ENCODE data around the gene ODAD3.
"Not testable (repeated sequence)": the region's sequence is repeated elsewhere in the genome, so short reads cannot be mapped to it uniquely, and the experiment has no call there.

The ODAD3 gene

DNA sequence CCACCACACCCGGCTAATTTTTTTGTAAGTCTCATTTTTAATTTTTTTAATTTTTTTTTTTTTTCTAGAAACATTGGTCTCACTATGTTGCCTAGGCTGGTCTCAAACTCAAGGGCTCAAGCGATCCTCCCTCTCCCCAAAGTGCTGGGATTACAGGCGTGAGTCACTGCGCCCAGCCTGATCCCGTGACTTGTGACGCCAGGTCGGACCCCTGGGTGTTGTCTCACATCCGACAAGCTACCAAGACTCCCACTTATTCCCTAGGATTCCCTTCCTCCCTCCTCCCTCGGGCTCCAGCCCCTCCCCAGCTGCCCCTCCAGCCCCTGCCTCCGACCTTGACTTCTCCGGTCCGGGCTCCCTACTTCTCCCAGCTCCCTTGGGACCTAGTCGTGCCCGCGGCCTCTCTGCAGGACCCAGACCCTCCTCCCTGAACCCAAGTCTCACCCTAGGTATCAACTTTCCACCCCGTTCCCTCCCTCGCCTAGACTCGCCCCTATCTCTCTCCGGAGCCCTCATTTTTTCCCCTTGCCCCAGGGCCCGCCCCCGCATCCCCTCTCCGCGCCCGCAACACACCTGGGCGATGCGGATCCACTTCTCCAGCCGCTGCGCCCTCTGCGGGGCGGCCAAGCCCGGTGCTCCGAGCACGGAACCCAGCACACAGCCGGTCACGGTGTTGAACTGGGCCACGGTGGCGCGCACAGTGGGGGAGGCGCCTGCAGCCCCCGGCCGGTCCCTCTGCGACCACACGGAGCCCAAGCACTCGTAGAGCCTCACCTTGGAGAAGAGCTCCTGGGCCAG lies 28.9 kb downstream of the ODAD3 start:
- no peak for DNase-seq (ENCODE audit: low spot score)

DNA sequence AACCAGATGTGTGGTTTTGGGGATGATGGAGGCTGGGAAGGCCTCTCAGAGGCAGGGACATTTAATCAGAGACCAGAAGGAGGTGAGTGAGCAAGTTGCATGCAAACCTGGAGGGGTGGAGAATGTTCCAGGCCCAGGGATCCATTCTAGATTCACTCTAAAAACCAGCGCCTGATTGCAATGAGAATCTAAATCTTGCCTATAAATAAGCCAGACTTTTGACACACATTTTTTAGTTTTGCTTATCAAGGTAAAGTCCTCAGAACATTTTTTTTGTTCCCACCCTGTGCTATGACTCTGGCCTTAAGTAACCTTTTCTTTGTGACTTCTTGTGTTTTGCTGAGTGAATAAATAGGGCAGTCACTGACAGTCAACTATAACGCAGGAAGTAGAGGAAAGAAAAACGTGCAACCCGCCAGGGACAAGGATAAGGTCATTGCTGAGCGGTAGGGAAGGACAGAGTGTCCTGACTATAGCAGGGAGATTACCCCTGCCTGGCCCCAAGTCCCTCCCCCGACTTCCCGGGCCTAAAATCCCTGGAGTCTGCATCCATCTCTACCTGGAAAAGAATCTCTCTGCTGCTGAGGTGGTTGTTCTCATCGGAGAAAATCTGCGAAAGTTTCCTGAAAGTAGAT lies 30.2 kb downstream of the ODAD3 start:
- DNase-seq (ENCODE audit: low spot score) = no peak

GRCh38 chr19:11401808-11402543 lies 32.9 kb downstream of the ODAD3 start:
- DNase-seq (ENCODE audit: low spot score) = no peak

DNA sequence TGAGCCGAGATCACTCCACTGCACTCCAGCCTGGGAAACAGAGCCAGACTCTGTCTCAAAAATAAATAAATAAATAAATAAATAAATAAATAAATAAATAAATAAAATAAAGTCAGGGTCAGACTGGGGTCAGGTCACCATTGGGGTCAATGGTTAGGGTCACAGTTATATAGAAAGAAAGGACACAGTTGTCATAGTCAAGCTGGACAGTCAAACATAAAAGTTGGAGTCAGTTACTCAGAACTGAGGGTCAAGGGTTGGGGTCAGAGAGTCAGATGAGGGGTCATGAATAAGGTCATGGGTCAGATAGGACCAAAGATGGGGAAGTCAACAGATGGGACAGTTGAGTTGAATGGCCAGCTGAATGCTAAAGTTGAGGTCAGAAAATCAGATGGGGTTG lies 34.1 kb downstream of the ODAD3 start:
- DNase-seq (ENCODE audit: low spot score) = no peak

- no peak for DNase-seq (ENCODE audit: low spot score)
Measured at GRCh38 chr19:11399667-11400066, 35.3 kb downstream of the ODAD3 start.

DNA sequence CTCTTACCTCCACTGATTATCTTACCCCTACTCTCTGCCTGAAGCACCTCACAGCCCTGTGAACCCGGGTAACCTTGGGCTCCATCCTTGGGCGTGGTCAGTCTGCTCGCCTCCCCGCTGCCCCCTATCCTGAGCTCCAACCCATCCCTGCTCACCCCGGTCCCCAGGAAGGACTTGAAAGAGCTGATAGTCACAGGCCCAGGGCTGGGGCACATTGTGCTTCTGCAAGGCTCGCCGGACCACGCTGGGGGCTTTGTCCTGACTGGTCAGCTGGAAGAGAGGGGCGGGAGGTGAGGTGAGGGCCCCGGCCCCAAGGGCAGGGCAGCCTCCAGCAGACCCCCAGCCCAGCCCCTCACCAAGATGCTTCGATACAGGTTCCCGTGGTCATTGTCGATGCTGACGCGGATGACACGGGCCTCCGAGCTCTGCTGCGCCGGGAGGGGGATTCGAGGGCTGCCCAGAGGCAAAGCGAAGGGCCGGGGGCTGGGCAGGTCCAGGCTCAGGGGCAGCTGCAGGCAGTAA lies 37.8 kb downstream of the ODAD3 start:
- DNase-seq (ENCODE audit: low spot score) = no peak

DNA sequence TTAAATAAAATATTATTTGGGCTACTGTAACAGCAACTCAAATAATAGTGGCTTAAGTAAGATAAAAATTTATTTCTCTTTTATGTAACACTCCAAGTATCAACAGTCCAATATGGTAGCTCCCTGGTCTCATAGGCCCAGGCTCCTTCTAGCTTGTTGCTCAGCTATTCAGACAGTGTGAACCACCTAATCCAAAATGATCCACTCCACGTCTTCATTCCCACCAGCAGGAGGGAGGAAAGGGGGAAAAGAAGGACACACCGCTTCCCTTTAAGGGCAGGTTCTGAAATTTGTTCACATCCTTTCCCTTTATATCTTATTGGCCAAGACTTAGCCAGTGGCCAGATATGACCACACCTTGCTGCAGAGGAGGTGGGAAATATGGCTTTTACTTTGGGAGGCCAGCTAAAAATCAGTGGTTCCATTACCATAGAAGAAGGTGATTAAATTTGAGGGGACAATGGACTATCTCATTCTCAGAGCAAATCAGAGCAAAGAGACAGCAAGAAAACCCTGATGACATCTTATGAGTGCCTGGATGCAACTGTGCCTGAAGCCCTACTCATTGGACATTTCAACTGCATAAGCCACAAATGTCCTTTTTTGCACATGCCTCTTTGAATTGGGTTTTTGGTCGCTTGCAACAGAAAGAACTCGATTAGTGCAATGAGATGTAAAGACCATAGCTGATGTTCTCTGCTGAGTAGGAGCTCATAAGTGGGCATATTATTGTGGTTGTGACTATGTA lies 43.8 kb downstream of the ODAD3 start:
- DNase-seq (ENCODE audit: low spot score) = no peak

DNA sequence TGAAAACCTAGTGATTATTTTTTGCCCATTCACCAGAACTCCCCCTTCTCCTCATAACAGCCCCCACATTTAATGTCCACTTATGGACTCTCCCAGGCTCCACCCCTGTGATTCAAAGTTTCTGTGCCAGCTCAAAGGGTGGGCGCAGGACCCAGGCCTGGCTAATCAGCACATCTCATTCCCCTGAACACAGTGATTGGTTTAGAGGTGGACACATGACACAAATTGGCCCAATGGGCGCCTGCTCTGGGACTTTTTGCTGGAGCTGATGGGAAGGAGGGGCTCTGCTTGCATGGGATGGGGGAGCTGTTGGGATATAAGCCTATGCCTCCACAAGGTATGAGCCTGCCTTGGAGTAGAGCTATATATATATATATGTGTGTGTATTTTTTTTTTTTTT lies 44.6 kb downstream of the ODAD3 start:
- no peak for DNase-seq (ENCODE audit: low spot score)

- DNase-seq (ENCODE audit: low spot score) = no peak
Measured at GRCh38 chr19:11387162-11388034, 47.5 kb downstream of the ODAD3 start.

DNA sequence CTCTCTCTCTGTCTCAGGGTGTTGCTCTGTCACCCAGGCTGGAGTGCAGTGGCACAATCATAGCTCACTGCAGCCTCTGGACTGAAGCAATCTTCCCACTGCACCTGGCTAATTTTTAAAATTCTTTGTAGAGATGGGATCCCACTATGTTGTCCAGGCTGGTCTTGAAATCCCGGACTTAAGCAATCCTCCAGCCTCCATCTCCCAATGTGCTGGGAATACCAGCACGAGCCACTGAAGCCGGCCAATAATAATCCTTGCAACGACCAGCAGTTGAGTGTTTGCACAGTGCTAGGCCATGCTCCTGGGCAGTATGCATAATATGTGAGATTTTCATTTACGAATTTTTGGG lies 50.2 kb downstream of the ODAD3 start:
- DNase-seq (ENCODE audit: low spot score) = no peak

DNA sequence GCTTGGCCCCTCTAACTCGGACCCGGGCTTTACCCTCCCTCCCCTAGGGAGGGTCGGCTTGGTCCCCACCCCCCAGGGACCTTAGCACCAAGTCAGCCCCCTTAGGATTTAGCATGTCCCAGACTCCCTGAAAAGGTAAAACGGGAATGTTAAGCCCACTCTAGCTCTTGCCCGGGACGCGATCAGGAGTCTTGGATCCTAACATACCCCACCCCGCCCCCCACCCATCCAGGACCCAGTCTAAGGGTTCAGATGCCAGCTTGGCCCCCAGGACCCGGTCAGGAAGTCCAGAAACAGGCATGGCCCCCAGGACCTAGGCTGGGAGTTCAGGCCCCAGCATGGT lies 51.2 kb downstream of the ODAD3 start:
- no peak for DNase-seq (ENCODE audit: low spot score)

- no peak for DNase-seq (ENCODE audit: low spot score)
Measured at GRCh38 chr19:11382898-11383705, 51.8 kb downstream of the ODAD3 start.

- DNase-seq (ENCODE audit: low spot score) = peak; percentile 98
Measured at GRCh38 chr19:11380653-11381537, 54.0 kb downstream of the ODAD3 start.

- no peak for DNase-seq (ENCODE audit: low spot score)
Measured at GRCh38 chr19:11379857-11380350, 55.0 kb downstream of the ODAD3 start.

GRCh38 chr19:11379269-11379845 lies 55.6 kb downstream of the ODAD3 start:
- not testable (repeated sequence) for DNase-seq (ENCODE audit: low spot score)

DNA sequence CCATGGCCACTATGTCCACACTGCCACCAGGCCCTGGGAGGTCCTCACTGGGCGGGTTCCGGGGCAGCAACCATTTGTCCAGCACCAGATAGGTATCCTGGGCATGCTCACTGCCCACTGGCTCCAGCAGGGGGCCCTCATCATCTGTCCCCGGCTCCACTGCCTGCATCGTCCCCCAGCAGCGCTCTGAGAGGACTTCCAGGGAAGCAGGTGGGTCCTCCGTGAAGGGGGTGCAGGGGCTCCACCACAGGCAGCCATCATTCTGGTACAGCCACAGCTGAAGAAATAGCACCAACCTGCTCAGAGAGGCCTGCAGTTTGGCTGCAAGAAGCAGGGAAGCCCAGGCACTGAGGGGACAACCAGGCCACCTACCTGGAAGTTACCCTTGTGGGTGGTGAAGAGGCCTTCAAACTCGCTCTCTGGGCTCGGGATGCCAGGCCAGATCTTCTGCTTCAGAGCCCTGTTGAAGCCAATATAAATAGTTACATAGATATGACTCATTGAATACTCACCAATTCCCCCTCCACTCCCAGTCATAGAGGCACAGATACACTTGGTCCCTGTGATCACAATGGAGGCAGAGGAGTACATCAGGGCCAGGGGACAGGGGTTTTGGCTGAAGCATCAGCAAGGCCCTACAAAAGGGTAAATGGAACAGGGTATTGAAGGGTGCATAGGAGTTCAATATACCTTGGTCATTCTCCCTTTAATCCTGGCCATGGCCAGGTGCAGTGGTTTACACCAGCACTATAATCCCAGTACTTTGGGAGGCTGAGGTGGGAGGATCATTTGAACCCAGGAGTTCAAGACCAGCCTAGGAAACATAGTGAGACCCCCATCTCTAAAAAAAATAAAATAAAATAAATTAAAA lies 56.4 kb downstream of the ODAD3 start:
- DNase-seq (ENCODE audit: low spot score) = no peak

- DNase-seq (ENCODE audit: low spot score) = no peak
Measured at GRCh38 chr19:11377756-11378155, 57.2 kb downstream of the ODAD3 start.

DNA sequence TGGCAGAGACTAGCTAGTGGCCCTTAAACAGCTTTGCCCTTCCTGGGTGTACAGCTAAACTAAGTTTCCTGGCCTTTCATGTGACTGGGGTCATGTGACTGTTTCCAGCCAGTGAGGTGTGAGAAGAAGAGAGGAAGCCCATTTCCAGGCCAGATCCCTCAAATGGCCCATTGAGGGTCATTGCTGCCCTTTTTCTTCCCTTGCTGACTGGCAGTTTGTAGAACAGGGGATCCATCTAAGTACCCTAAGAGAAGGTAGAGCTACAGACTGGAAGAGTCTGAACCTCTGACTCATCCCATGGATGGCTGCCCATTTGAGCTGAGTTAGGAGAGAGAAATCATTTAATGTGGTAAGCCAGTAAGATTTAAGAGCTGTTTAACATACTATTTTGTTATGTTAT lies 57.7 kb downstream of the ODAD3 start:
- DNase-seq (ENCODE audit: low spot score) = no peak
